HG03575 (cell line): ENCODE results near the gene CEBPB.
"Not testable (repeated sequence)": the region's sequence is repeated elsewhere in the genome, so short reads cannot be mapped to it uniquely, and the experiment has no call there.

Source experiments
- ATAC-seq: cut with Tn5 transposase; IDR thresholded peaks from one replicate; pipeline ENCODE4 v1.9.1; 2021; ENCODE audit not compliant: unreplicated experiment, insufficient number of reproducible peaks, low FRiP score; ENCODE audit errors: extremely low read depth

CEBPB gene

DNA sequence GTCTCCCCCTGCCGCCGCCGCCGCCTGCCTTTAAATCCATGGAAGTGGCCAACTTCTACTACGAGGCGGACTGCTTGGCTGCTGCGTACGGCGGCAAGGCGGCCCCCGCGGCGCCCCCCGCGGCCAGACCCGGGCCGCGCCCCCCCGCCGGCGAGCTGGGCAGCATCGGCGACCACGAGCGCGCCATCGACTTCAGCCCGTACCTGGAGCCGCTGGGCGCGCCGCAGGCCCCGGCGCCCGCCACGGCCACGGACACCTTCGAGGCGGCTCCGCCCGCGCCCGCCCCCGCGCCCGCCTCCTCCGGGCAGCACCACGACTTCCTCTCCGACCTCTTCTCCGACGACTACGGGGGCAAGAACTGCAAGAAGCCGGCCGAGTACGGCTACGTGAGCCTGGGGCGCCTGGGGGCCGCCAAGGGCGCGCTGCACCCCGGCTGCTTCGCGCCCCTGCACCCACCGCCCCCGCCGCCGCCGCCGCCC, 474 bp downstream of the CEBPB start:
- ATAC-seq: no peak

- no peak for ATAC-seq
These were observed 1.1 kb downstream of the CEBPB start for GRCh38 chr20:50191544-50192363.

DNA sequence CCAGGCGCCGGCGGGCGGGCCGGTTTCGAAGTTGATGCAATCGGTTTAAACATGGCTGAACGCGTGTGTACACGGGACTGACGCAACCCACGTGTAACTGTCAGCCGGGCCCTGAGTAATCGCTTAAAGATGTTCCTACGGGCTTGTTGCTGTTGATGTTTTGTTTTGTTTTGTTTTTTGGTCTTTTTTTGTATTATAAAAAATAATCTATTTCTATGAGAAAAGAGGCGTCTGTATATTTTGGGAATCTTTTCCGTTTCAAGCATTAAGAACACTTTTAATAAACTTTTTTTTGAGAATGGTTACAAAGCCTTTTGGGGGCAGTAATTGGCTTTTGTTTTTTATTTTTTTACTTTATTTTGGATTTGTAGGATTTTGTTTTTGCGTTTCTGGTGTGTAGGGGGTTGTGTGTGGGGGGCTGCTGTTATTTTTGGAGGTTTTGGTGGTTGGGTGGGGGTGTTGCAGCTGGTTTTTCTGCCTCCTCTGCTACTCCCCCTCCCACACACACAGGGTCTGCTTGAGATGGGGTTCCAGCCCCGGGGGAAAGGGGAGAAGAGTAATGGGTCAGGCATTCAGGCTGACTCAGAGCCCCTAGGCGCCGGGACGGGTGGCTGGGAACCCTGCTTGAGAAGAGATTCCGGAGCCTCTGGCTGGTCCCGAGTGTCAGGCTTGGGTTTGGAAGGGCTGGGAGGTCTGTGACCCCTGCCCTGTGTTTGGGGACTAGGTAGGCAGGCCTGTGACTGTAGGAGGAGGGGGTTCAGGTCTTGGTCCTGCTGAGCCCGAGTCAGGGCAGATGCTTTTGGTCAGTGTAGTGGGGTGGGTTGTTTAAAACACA, 2.0 kb downstream of the CEBPB start:
- no peak for ATAC-seq

DNA sequence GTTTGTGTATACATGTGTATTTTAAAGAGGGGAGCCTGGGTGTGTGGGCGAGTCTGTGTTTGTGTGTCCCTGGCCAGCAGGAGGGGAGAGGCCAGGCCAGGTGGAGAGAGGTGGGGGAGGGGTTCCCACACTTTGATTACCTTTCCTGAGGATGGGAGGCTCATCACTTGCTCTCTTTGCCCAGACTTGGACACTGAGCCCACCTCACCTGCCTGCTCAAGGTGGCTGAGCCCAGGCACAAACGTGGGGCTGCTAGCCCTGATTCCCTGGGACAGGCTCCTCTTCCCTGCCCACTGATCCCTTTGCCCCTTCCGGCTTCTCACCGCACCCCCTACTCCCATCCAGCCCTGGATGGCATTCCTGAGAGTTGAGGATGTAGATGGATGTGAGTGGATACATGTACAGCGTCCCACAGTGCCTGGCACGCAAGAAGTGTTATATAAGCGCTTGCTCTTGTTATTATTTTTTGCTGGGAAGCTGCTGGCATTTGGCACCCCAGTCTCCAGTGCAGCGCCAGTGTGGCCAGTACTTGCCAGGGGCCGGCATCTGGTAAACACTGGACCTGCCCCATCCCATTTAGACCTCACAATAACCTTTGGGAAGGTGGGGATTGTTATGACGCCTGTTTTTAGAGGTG, 2.7 kb downstream of the CEBPB start:
- ATAC-seq: no peak

DNA sequence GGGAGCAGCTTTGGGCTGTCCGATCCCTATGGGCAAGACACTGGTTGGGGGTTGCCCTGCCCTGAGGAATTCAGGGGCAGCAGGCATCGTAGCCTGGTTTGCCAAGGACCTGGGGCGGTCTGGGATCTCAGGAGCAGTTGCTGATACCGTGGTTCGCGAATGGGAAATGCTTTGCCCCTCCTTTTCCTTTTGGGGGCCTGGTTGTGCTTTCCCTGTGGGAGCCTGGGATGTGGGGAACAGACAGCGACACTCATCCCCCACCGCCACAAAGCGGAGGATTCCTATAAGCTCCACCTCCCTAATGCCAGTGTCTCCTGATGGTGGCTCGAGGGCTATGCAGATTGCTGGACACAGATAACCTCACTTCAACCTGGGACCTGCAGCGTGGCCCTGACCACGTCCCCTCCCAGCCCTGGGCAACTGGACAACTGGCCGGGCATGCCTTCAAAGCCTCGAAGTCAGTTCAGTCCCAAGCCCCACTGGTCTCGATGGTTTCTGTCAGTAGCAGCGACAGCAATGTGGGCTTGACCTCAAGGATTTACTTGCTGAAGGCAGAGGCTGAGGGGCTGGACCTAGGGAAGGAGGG, 3.3 kb downstream of the CEBPB start:
- ATAC-seq: no peak

- ATAC-seq: no peak
These were observed 3.8 kb downstream of the CEBPB start for GRCh38 chr20:50194422-50194830.

DNA sequence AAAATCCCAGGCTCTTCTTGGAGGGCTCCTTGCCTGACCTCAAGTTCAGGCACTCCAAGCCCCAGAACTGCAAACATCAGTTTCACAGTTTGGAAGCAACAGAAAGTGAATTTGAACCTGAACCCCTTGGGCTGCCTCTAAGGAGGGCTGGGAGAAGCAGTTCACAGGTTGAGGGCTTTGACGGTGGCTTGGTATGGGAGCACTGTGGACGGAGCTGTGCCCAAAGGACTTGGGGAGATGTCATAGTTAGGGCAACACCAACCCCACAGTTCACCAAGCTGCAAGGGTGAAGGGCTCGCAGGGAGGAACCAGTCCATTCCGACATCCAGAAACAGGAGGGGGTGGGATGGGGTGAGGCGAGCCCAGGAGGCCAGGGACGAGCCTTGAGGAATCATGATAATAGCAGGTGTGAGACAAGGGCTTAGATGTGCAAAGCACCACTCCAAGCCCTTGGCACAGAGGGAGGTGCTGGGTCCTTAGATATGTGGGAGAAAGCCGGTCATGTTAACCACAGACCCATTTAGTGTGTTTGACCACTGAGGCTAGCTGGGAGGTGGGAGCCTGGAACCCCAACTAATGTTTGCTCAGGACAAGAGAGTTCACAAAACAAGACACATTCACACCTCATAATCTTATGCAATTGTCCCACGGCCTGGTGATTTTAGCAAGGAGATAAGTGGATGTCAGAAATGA, 4.3 kb downstream of the CEBPB start:
- ATAC-seq: no peak

DNA sequence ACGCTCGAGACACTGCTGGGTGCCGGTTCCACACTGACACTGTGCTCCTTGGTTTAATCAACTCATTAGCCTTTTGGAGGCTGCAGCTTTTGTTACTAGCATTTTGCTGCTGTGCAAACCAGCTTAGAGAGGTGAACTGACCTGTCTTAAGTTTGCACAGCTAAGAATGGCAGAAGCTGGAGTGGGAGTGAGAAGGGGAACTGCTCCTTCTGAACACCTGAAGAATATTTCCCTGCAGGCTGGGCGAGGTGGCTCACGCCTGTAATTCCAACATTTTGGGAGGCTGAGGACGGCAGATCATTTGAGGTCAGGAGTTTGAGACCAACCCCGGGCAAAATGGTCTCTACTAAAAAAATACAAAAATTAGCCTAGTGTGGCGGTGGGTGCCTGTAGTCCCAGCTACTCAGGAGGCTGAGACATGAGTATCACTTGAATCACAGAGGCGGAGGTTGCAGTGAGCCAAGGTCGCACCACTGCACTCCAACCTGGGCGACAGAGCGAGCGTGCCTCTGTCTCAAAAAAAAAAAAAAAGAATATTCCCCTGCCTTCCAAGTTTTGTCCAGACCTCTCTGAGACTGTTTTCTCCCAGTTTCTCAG, 5.0 kb downstream of the CEBPB start:
- no peak for ATAC-seq

DNA sequence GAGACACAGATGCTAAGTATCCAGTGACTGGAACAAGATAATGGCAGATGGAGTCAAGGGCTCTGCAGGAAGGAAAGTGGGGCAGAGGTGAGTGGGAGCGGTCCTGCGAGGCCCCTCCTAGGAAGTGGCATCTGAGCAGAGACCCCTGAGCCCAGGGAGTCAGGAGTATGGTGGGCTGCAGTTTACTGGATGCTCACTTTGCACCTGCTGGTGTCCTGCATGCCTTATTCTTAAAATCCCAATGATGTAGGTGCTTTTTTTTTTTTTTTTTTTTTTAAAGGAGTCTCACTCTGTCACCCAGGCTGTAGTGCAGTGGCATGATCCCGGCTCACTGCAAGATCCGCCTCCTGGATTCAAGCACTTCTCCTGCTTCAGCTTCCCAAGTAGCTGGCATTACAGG, 5.6 kb downstream of the CEBPB start:
- ATAC-seq: no peak

DNA sequence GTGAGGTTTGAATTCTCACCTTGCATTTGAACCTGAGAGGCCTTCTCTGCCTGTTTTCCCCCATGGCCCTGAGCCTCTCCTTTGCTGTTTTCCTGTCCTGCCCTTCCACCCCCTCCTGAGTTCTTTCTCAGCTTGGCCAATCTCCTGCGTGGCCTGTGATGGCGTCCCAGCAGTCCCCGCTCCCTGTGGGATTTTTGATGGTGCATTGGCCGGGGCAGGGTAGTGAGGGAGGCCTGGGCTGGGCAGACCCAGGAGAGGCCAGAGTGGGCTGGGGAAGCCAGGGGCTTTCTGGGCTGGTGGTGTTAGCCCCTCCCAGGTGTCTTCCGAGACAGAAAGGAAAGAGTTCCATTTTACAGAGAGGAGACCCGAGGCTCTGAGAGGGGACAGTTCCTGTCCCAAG, 6.3 kb downstream of the CEBPB start:
- no peak for ATAC-seq

DNA sequence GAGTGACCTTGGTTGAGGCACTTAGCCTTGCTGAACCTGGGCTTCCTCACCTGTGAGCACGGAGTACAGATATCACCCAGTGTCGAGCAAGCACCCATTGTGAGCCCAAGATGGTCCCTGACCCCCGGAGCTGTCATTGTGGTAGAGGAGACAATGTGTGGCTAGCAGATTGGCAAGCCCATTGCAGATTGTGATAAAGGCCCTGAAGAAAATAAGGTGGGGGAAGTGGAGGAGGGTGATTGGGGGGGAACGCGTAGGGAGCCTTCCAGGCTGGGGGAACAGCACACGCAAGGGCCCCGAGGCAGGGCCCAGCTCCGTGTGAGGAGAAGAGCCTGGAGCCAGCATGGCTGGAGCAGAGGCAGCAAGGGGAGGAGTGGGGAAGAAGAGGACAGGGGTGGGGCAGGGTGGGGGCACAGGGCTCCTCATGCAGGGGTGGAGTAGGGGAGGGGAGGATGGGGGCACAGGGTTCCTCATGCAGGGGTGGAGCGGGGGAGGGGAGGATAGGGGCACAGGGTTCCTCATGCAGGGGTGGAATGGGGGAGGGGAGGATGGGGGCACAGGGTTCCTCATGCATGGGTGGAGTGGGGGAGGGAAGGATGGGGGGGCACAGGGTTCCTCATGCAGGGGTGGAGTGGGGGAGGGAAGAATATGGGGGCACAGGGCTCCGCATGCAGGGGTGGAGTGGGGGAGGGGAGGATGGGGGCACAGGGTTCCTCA, 7.0 kb downstream of the CEBPB start:
- no peak for ATAC-seq

GRCh38 chr20:50198180-50198666, 7.6 kb downstream of the CEBPB start:
- no peak for ATAC-seq

GRCh38 chr20:50198716-50199115, 8.1 kb downstream of the CEBPB start:
- no peak for ATAC-seq

GRCh38 chr20:50199703-50200102, 9.1 kb downstream of the CEBPB start:
- no peak for ATAC-seq

DNA sequence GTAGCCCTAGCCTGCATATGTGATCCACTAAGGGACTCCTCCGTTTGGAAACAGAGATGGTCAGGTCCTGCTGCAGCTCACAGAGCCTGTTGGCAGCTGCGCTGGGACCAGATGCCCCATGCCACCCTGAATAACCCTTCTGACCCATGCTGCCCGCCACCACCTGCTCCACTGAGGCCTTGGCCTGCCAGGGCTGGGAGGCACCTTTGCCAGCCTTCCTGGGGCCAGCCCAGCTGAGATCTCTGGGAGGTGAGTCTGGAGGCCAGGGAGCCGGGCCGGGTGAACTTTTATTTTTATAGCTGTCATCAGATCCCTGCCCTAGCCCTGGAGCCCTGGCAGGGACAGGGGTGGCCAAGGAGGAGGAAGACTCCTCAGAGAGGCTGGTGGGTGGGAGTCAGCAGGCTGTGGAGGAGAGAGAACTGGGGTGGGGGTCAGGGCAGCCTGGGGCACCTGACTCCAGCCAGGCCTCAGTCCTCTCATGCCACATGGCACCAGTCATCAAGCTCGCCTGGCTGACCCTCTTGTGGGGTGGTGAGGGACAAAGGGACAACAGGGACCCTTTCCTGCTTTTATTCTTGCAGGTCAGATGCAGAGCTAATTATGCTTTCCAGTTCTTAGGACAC, 10.0 kb downstream of the CEBPB start:
- ATAC-seq: no peak

GRCh38 chr20:50201710-50202109, 11.1 kb downstream of the CEBPB start:
- not testable (repeated sequence) for ATAC-seq

GRCh38 chr20:50202677-50203076, 12.0 kb downstream of the CEBPB start:
- no peak for ATAC-seq
